OCI-LY7 (cell line): ENCODE data around the gene ELOVL5.

Experiments
- CTCF ChIP-seq: fragments of 200-600 bp; sonication (generic); conservative IDR thresholded peaks from 2 replicates; pipeline ENCODE4 v1.5.1; 2014; ENCODE audit warnings: mild to moderate bottlenecking, antibody characterized with exemption, low read length, moderate library complexity, mixed read lengths
- EZH2phosphoT487 ChIP-seq: fragments of 200-600 bp; sonication (generic); IDR thresholded peaks from 2 replicates; pipeline ENCODE4 v1.6.1; 2018; ENCODE audit warnings: low read depth, borderline replicate concordance, mild to moderate bottlenecking, mixed run types, antibody characterized with exemption, low read length, moderate library complexity, mixed read lengths

GRCh38 chr6:53312355-53312754 is 36.4 kb downstream of the ELOVL5 start:
- TF ChIP-seq CTCF = no peak
- no peak for TF ChIP-seq EZH2phosphoT487
